K562 (cell line): ENCODE data around the gene RHBDD1. TPM values are rescaled to one million over a fixed set of nuclear protein-coding genes. Genes with fewer than 3 reads are reported as not detected.

Experiments
- ATAC-seq: fragments of 200-7000 bp; cut with Tn5 transposase; 3 replicates; pipeline ENCODE4 v1.9.1; 2020; ENCODE audit warnings: moderate library complexity
- BruUV-seq: library from RNA; stranded (reverse); fragments of 400-500 nt; replicated peaks from 2 replicates; lab custom pipeline; 2021; lab: Mats Ljungman, UMichigan
- CTCF ChIA-PET: fragments of 300-600 bp; formaldehyde crosslinking; extraction: SDS; loops from one replicate; lab custom pipeline; 2021; ENCODE audit warnings: low intra/inter-chr PET ratio; lab: Yijun Ruan, JAX
- POLR2A ChIA-PET: fragments of 300-600, 350-650 bp; sonication (Branson Sonifier 250); formaldehyde crosslinking; extraction: SDS; loops from one replicate; lab custom pipeline; 2021; ENCODE audit warnings: antibody characterized with exemption, inconsistent platforms; lab: Yijun Ruan, JAX
- DNase-seq, 4 experiments: peaks; one replicate each; pipeline versions ENCODE4 v3.0.0 to v3.0.0-alpha.2; 2011 to 2018; ENCODE audit warnings: low spot score in 3 of 4, mixed read lengths in 3 of 4; ENCODE audit errors: extremely low read depth in 1 of 4
- FAIRE-seq: peaks from 2 replicates; lab custom pipeline; 2011; peaks lifted over from hg19 to GRCh38; lab: Jason Lieb, UNC
- H2AFZ ChIP-seq: 2 replicates; pipeline ENCODE4 v1.6.0; 2011; ENCODE audit warnings: low read depth, low read length, control low read depth, inconsistent platforms
- H3K27ac ChIP-seq: fragments of 200-600 bp; 3 replicates; pipeline ENCODE4 v1.8.0; 2011; ENCODE audit warnings: low read depth, mild to moderate bottlenecking, control low read depth, inconsistent platforms, low read length, moderate library complexity, mixed read lengths; ENCODE audit errors: extremely low read depth
- H3K27me3 ChIP-seq, 2 experiments: fragments of 300-600 bp in 1 of 2; 2 replicates in 1 of 2; 3 replicates in 1 of 2; pipeline versions ENCODE4 v1.6.0 to v1.8.0; 2011; ENCODE audit warnings: inconsistent platforms in 2 of 2, low read length in 2 of 2, mild to moderate bottlenecking in 1 of 2, mixed read lengths in 1 of 2, moderate library complexity in 1 of 2; ENCODE audit not compliant: control insufficient read depth in 2 of 2, insufficient read depth in 2 of 2
- H3K36me3 ChIP-seq: fragments of 300-600 bp; 3 replicates; pipeline ENCODE4 v1.8.0; 2011; ENCODE audit warnings: mild to moderate bottlenecking, low read length, inconsistent platforms; ENCODE audit not compliant: control insufficient read depth, insufficient read depth
- H3K4me1 ChIP-seq, 2 experiments: fragments of 200-600 bp in 1 of 2; replicated peaks in 1 of 2; 2 replicates in 1 of 2; 3 replicates in 1 of 2; pipeline versions ENCODE4 v1.5.1 to v1.8.0; 2011; ENCODE audit warnings: inconsistent platforms in 2 of 2, low read length in 2 of 2, mild to moderate bottlenecking in 1 of 2, mixed read lengths in 1 of 2, moderate library complexity in 1 of 2; ENCODE audit not compliant: control insufficient read depth in 2 of 2, insufficient read depth in 2 of 2
- H3K4me2 ChIP-seq: 2 replicates; pipeline ENCODE4 v1.6.1; 2011; ENCODE audit warnings: low read length, control low read depth, inconsistent platforms, mixed read lengths; ENCODE audit not compliant: insufficient read depth
- H3K4me3 ChIP-seq: fragments of 200-600 bp; sonication (generic), shearing (Covaris generic); 2 replicates; pipeline ENCODE4 v1.5.1; 2016; ENCODE audit warnings: control low read depth, inconsistent platforms
- H3K79me2 ChIP-seq: fragments of 200-600 bp; 3 replicates; pipeline ENCODE4 v1.8.0; 2011; ENCODE audit warnings: low read length, inconsistent platforms; ENCODE audit not compliant: control insufficient read depth, insufficient read depth
- H3K9ac ChIP-seq, 2 experiments: 2 replicates each; pipeline versions ENCODE4 v1.6.0 to v1.6.1; 2011; ENCODE audit warnings: low read depth in 2 of 2, low read length in 2 of 2, control low read depth in 1 of 2, inconsistent platforms in 1 of 2, mild to moderate bottlenecking in 1 of 2, mixed read lengths in 1 of 2; ENCODE audit not compliant: insufficient read depth in 1 of 2
- H3K9me1 ChIP-seq: one replicate; pipeline ENCODE4 v1.6.0; 2011; ENCODE audit warnings: inconsistent platforms, mild to moderate bottlenecking, low read length, moderate library complexity; ENCODE audit not compliant: control insufficient read depth, insufficient read depth
- H3K9me3 ChIP-seq: replicated peaks from 2 replicates; pipeline ENCODE4 v1.5.1; 2011; ENCODE audit warnings: low read depth, low read length, inconsistent platforms; ENCODE audit not compliant: control insufficient read depth, insufficient read depth
- H4K20me1 ChIP-seq: replicated peaks from 2 replicates; pipeline ENCODE4 v1.6.1; 2011; ENCODE audit warnings: low read length, inconsistent platforms, mixed read lengths; ENCODE audit not compliant: control insufficient read depth, insufficient read depth
- HSF4 ChIP-seq: fragments of 250-450 bp; sonication (Bioruptor Pico); IDR thresholded peaks from 2 replicates; pipeline ENCODE4 v2.1.2; 2022; ENCODE audit warnings: mild to moderate bottlenecking, moderate library complexity, borderline replicate concordance
- ILF3 ChIP-seq: fragments of 450-650 bp; IDR thresholded peaks from 2 replicates; pipeline ENCODE4 v1.6.1; 2018; ENCODE audit warnings: antibody characterized with exemption, mild to moderate bottlenecking, moderate library complexity, borderline replicate concordance
- PYGO2 ChIP-seq: fragments of 450-650 bp; IDR thresholded peaks from 2 replicates; pipeline ENCODE4 v1.6.1; 2016; ENCODE audit warnings: mild to moderate bottlenecking, missing genetic modification characterization, moderate library complexity, missing compliant biosample characterization
- STAT6 ChIP-seq: sonication (generic); formaldehyde crosslinking; IDR thresholded peaks from 2 replicates; pipeline ENCODE4 v1.8.1; 2023; ENCODE audit warnings: mild to moderate bottlenecking, missing genetic modification reagents
- WGBS: fragments of 100-300 bp; shearing (Covaris generic); methylation state at CpG from one replicate; pipeline ENCODE4 v1.1.6; 2016; ENCODE audit warnings: low coverage, mixed read lengths; ENCODE audit not compliant: insufficient coverage; ENCODE audit errors: missing lambda C conversion rate; 5-methylcytosine and 5-hydroxymethylcytosine counted together
- in situ Hi-C: fragments of 300-500 bp; cut with MboI; formaldehyde crosslinking; loops from 4 replicates; pipeline ENCODE4 v1.15.0; 2018; ENCODE audit warnings: inconsistent platforms, mixed read lengths
- intact Hi-C: fragments of 100-400 bp; cut with micrococcal nuclease; formaldehyde crosslinking; loops from 2 replicates; pipeline ENCODE4 v1.14.2; 2022
- polyA plus RNA-seq, 8 experiments: library from polyadenylated mRNA; depleted of rRNA in 4 of 8; stranded (reverse) in 5 of 8; unstranded in 3 of 8; fragments of >200 nt; fragmentation: Nextera tagmentation in 2 of 8; fragmentation: Illumina TruSeq in 1 of 8; extraction: Ambion mirVana in 2 of 8; extraction: Trizol in 1 of 8; gene quantifications; 2 replicates each; pipeline versions ENCODE4 v1.2.1 to v1.2.3, GENCODE V29; 2011 to 2014; ENCODE audit warnings: inconsistent platforms in 1 of 8, missing spikeins in 1 of 8
- total RNA-seq, 7 experiments: library from RNA; depleted of rRNA in 6 of 7; stranded (reverse); fragments of >200 nt in 6 of 7; fragmentation: Illumina TruSeq in 2 of 7; extraction: Trizol in 2 of 7; gene quantifications; 2 replicates each; pipeline versions ENCODE4 v1.2.1 to v1.2.3, GENCODE V29; 2011 to 2021; ENCODE audit warnings: low replicate concordance in 1 of 7

Gene RHBDD1
- total and polyA plus RNA-seq, 9 of the 15 experiments (the other 6 are each of a cell fraction or from before 2014, with no cell fraction given), result 4.8 to 34.8 (median 15.6) TPM

- Histone ChIP-seq H3K4me1 (no peaks in the 10 kb centered on the region), H4K20me1 (no peaks in the 10 kb centered on the region), H3K27me3 (no peaks in the 10 kb centered on the region), H3K27ac (no peak overlapping the region), H3K9ac (no peak overlapping the region), H3K9me1 (no peaks in the 10 kb centered on the region), H3K4me2 (no peak overlapping the region), H2AFZ (no peak overlapping the region), H3K9me3 (no peaks in the 10 kb centered on the region), H3K36me3 (no peaks in the 10 kb centered on the region), H3K79me2 (no peaks in the 10 kb centered on the region), H3K4me3 (no peak overlapping the region)
- POLR2A ChIA-PET, result no interaction called here
- in situ Hi-C loops, result no loop called here
- FAIRE-seq (no peak), ATAC-seq (no peak), DNase-seq (no peak)
- 87% methylated on average over 2 of the region's 2 CpGs for WGBS
- intact Hi-C loops, result no loop called here
- no TSS peak for BruUV-seq
- CTCF ChIA-PET, result no interaction called here
- TF ChIP-seq PYGO2 (tag) (no peak), STAT6 (CRISPR knock-in tag) (no peak), HSF4 (CRISPR knock-in tag) (no peak), ILF3 (no peak)
These were observed 98.8 kb downstream of the RHBDD1 start for GRCh38 chr2:226934546-226935201.
